Mesendoderm (in vitro differentiated cells): Measurements from ENCODE around the gene HUS1B.
A peak's percentile ranks its signal among the peaks of the same experiment; 100 is the strongest.

Experiments
- DNase-seq: peaks from one replicate; pipeline ENCODE4 v3.0.0; 2013
- H2AK5ac ChIP-seq: 2 replicates; pipeline ENCODE4 v1.6.1; 2013; ENCODE audit warnings: low read length, inconsistent platforms
- H2BK120ac ChIP-seq: 2 replicates; pipeline ENCODE4 v1.6.1; 2013; ENCODE audit warnings: low read depth, mild to moderate bottlenecking, low read length, moderate library complexity, mixed read lengths
- H2BK15ac ChIP-seq: replicated peaks from 2 replicates; pipeline ENCODE4 v1.6.1; 2013; ENCODE audit warnings: low read depth, mild to moderate bottlenecking, moderate library complexity
- H2BK5ac ChIP-seq: 2 replicates; pipeline ENCODE4 v1.6.1; 2013; ENCODE audit warnings: low read length, inconsistent platforms
- H3K18ac ChIP-seq: 2 replicates; pipeline ENCODE4 v1.6.1; 2013; ENCODE audit warnings: mild to moderate bottlenecking, low read length, mixed read lengths
- H3K23ac ChIP-seq: one replicate; pipeline ENCODE4 v1.6.1; 2013; ENCODE audit warnings: low read length
- H3K27ac ChIP-seq: 2 replicates; pipeline ENCODE4 v1.5.1; 2013; ENCODE audit warnings: low read depth, mild to moderate bottlenecking, inconsistent platforms, low read length, moderate library complexity
- H3K27me3 ChIP-seq: 2 replicates; pipeline ENCODE4 v1.6.1; 2013; ENCODE audit warnings: low read length, control low read depth, mild to moderate bottlenecking, inconsistent platforms; ENCODE audit not compliant: insufficient read depth, poor library complexity
- H3K36me3 ChIP-seq: 2 replicates; pipeline ENCODE4 v1.6.1; 2013; ENCODE audit warnings: low read length, inconsistent platforms; ENCODE audit not compliant: control insufficient read depth, insufficient read depth
- H3K4ac ChIP-seq: one replicate; pipeline ENCODE4 v1.6.1; 2013; ENCODE audit warnings: low read depth, mild to moderate bottlenecking, low read length, moderate library complexity
- H3K4me1 ChIP-seq: 2 replicates; pipeline ENCODE4 v1.6.1; 2013; ENCODE audit warnings: low read depth, low read length, inconsistent platforms; ENCODE audit not compliant: control insufficient read depth
- H3K4me2 ChIP-seq: 2 replicates; pipeline ENCODE4 v1.6.1; 2013; ENCODE audit warnings: low read length
- H3K4me3 ChIP-seq: 2 replicates; pipeline ENCODE4 v1.5.1; 2013; ENCODE audit warnings: mild to moderate bottlenecking, low read length
- H3K56ac ChIP-seq: one replicate; pipeline ENCODE4 v1.6.1; 2013; ENCODE audit warnings: low read length
- H3K79me1 ChIP-seq: 2 replicates; pipeline ENCODE4 v1.6.1; 2013; ENCODE audit warnings: low read length, inconsistent platforms
- H3K79me2 ChIP-seq: 2 replicates; pipeline ENCODE4 v1.6.1; 2013; ENCODE audit warnings: mild to moderate bottlenecking, low read length; ENCODE audit not compliant: control insufficient read depth, insufficient read depth
- H3K9ac ChIP-seq: 2 replicates; pipeline ENCODE4 v1.6.1; 2013; ENCODE audit warnings: low read length, inconsistent platforms
- H4K5ac ChIP-seq: one replicate; pipeline ENCODE4 v1.6.1; 2013; ENCODE audit warnings: low read length
- H4K8ac ChIP-seq: one replicate; pipeline ENCODE4 v1.6.1; 2013; ENCODE audit warnings: low read depth, mild to moderate bottlenecking, control low read depth, low read length, moderate library complexity
- whole genome bisulfite sequencing: extraction: QIAGEN DNeasy Blood & Tissue Kit; methylation state at CpG from one replicate; pipeline ENCODE4 v1.1.7; 2013; ENCODE audit warnings: low lambda C conversion rate, missing lambda C conversion rate; ENCODE audit not compliant: insufficient coverage; ENCODE audit errors: extremely low coverage; 5-methylcytosine and 5-hydroxymethylcytosine counted together

Gene HUS1B

GRCh38 chr6:692858-693722, 36.2 kb upstream of the HUS1B start, which contains the start of gene EXOC2:
Gene EXOC2 (minus strand): TSS chr6:693139. CDS start chr6:637818, 55,321 bp downstream.
- Histone ChIP-seq H3K9ac (peak within 1 kb of the TSS; percentile 91), H3K79me2 (peaks cover 17% of the 10 kb centered on the region), H3K79me1 (peaks cover 12% of the 10 kb centered on the region), H3K4me2 (peak within 1 kb of the TSS; percentile 73), H3K27me3 (no peaks in the 10 kb centered on the region), H2BK120ac (no peak within 1 kb of the TSS), H3K18ac (peak within 1 kb of the TSS; percentile 73), H3K27ac (peak within 1 kb of the TSS; percentile 81), H2BK15ac (no peak within 1 kb of the TSS), H3K56ac (peak within 1 kb of the TSS; percentile 97), H3K4me3 (peak within 1 kb of the TSS; percentile 94), H2AK5ac (no peak within 1 kb of the TSS), H3K23ac (no peak within 1 kb of the TSS), H2BK5ac (no peak within 1 kb of the TSS), H3K36me3 (no peaks in the 10 kb centered on the region), H3K4ac (peak within 1 kb of the TSS; percentile 65), H4K8ac (no peak within 1 kb of the TSS), H3K4me1 (no peaks in the 10 kb centered on the region), H4K5ac (no peak within 1 kb of the TSS)
- no CpG with 5 or more reads among the region's 63 CpGs for WGBS
- DNase-seq = peak; percentile 93

- Histone ChIP-seq H3K4me3 (peak overlapping the region; percentile 78), H4K8ac (no peak overlapping the region), H3K4ac (peak overlapping the region; percentile 65), H3K9ac (peak overlapping the region; percentile 82), H3K79me2 (peaks cover 20% of the 10 kb centered on the region), H3K79me1 (peaks cover 15% of the 10 kb centered on the region), H3K27ac (no peak overlapping the region), H3K18ac (peak overlapping the region; percentile 73), H2BK5ac (no peak overlapping the region), H3K36me3 (no peaks in the 10 kb centered on the region), H3K56ac (peak overlapping the region; percentile 89), H2AK5ac (no peak overlapping the region), H3K27me3 (no peaks in the 10 kb centered on the region), H3K4me2 (peak overlapping the region; percentile 73), H3K23ac (no peak overlapping the region), H2BK15ac (no peak overlapping the region), H3K4me1 (no peaks in the 10 kb centered on the region), H4K5ac (no peak overlapping the region), H2BK120ac (no peak overlapping the region)
- peak; percentile 79 for DNase-seq
- WGBS = no CpG with 5 or more reads among the region's 45 CpGs
Measured at GRCh38 chr6:692356-692851, 35.5 kb upstream of the HUS1B start.

GRCh38 chr6:689223-689622, 32.3 kb upstream of the HUS1B start:
- WGBS = no CpG with 5 or more reads among the region's 2 CpGs
- H3K4ac ChIP-seq = no peak overlapping the region
- no peak overlapping the region for H3K4me2 ChIP-seq
- H3K56ac ChIP-seq = no peak overlapping the region
- H4K8ac ChIP-seq = no peak overlapping the region
- H3K79me2 ChIP-seq = peaks cover 23% of the 10 kb centered on the region
- no peak overlapping the region for H3K9ac ChIP-seq
- no peak overlapping the region for H4K5ac ChIP-seq
- H3K23ac ChIP-seq = no peak overlapping the region
- H3K4me1 ChIP-seq = no peaks in the 10 kb centered on the region
- no peak overlapping the region for H2BK120ac ChIP-seq
- H3K18ac ChIP-seq = no peak overlapping the region
- no peak overlapping the region for H3K4me3 ChIP-seq
- no peak overlapping the region for H3K27ac ChIP-seq
- no peak overlapping the region for H2BK15ac ChIP-seq
- DNase-seq = no peak
- peaks cover 17% of the 10 kb centered on the region for H3K79me1 ChIP-seq
- no peaks in the 10 kb centered on the region for H3K27me3 ChIP-seq
- no peaks in the 10 kb centered on the region for H3K36me3 ChIP-seq
- H2AK5ac ChIP-seq = no peak overlapping the region
- no peak overlapping the region for H2BK5ac ChIP-seq

- DNase-seq = peak; percentile 56
- no CpG with 5 or more reads among the region's 3 CpGs for WGBS
- no peak overlapping the region for H3K4me2 ChIP-seq
Measured at GRCh38 chr6:686497-686896, 29.6 kb upstream of the HUS1B start.

GRCh38 chr6:684831-685636, 28.1 kb upstream of the HUS1B start:
- Histone ChIP-seq H4K5ac (no peak overlapping the region), H3K4me1 (peaks cover 8% of the 10 kb centered on the region), H2BK120ac (no peak overlapping the region), H3K56ac (no peak overlapping the region), H4K8ac (no peak overlapping the region), H3K36me3 (no peaks in the 10 kb centered on the region), H3K27ac (peak overlapping the region; percentile 30), H2AK5ac (no peak overlapping the region), H3K4me3 (no peak overlapping the region), H3K4ac (no peak overlapping the region), H3K4me2 (no peak overlapping the region), H3K18ac (no peak overlapping the region), H2BK5ac (no peak overlapping the region), H2BK15ac (no peak overlapping the region), H3K9ac (no peak overlapping the region), H3K79me1 (peaks cover 16% of the 10 kb centered on the region), H3K79me2 (peaks cover 18% of the 10 kb centered on the region), H3K27me3 (no peaks in the 10 kb centered on the region), H3K23ac (no peak overlapping the region)
- DNase-seq = no peak
- WGBS = no CpG with 5 or more reads among the region's 6 CpGs

More at GRCh38 chr6:686497-686896, 29.6 kb upstream of the HUS1B start:
- H3K18ac ChIP-seq = no peak overlapping the region
- no peaks in the 10 kb centered on the region for H3K36me3 ChIP-seq
- no peaks in the 10 kb centered on the region for H3K27me3 ChIP-seq
- no peak overlapping the region for H4K5ac ChIP-seq
- no peak overlapping the region for H2AK5ac ChIP-seq
- H2BK120ac ChIP-seq = no peak overlapping the region
- H2BK5ac ChIP-seq = no peak overlapping the region
- H3K79me1 ChIP-seq = peaks cover 16% of the 10 kb centered on the region
- H3K4ac ChIP-seq = no peak overlapping the region
- no peak overlapping the region for H3K56ac ChIP-seq
- H3K79me2 ChIP-seq = peaks cover 26% of the 10 kb centered on the region
- no peak overlapping the region for H3K4me3 ChIP-seq
- H3K27ac ChIP-seq = no peak overlapping the region
- H4K8ac ChIP-seq = no peak overlapping the region
- no peak overlapping the region for H2BK15ac ChIP-seq
- H3K9ac ChIP-seq = no peak overlapping the region
- H3K4me1 ChIP-seq = peaks cover 2% of the 10 kb centered on the region
- H3K23ac ChIP-seq = no peak overlapping the region
